ENCODE measurements around the gene SMAD3. TPM values are rescaled to one million over a fixed set of nuclear protein-coding genes. Genes with fewer than 3 reads are reported as not detected.

The SMAD3 gene
- total RNA-seq, 2 experiments from 2014 or later = 35.1 to 39.2 TPM

GRCh38 chr15:67104510-67104909 lies 39.1 kb downstream of the SMAD3 start:
- Mint-ChIP-seq H3K4me1 (ENCODE audit: low read depth) (peaks cover 26% of the 10 kb centered on the region), H3K9me3 (no peaks in the 10 kb centered on the region), H3K27me3 (ENCODE audit: low read depth) (no peaks in the 10 kb centered on the region), H3K36me3 (ENCODE audit: low read depth) (no peaks in the 10 kb centered on the region), H3K27ac (no peak overlapping the region), H3K4me3 (no peak overlapping the region)
- CTCF ChIA-PET = interaction anchor here (1.3 to 1.4 kb wide), 3 partner anchors 12 to 34 kb away, joined by 3 to 4 read pairs (median 3); no protein-coding TSS in a partner anchor
- no peak for DNase-seq
- intact Hi-C loops (cut with micrococcal nuclease) = loop anchor here (10.0 kb wide), 1 partner anchor 660 kb away; no protein-coding TSS in a partner anchor

GRCh38 chr15:67105065-67105951 lies 39.9 kb downstream of the SMAD3 start:
- DNase-seq = no peak
- CTCF ChIA-PET = interaction anchor here (0.6 to 1.4 kb wide), 4 partner anchors 11 to 834 kb away, joined by 3 to 4 read pairs (median 3); no protein-coding TSS in a partner anchor
- no peaks in the 10 kb centered on the region for H3K36me3 Mint-ChIP-seq (ENCODE audit: low read depth)
- peaks cover 28% of the 10 kb centered on the region for H3K4me1 Mint-ChIP-seq (ENCODE audit: low read depth)
- intact Hi-C loops (cut with micrococcal nuclease) = loop anchor here (10.0 kb wide), 1 partner anchor 659 kb away; no protein-coding TSS in a partner anchor
- no peak overlapping the region for H3K27ac Mint-ChIP-seq
- no peak overlapping the region for H3K4me3 Mint-ChIP-seq
- H3K27me3 Mint-ChIP-seq (ENCODE audit: low read depth) = no peaks in the 10 kb centered on the region
- no peaks in the 10 kb centered on the region for H3K9me3 Mint-ChIP-seq

- no peaks in the 10 kb centered on the region for H3K36me3 Mint-ChIP-seq (ENCODE audit: low read depth)
- intact Hi-C loops (cut with micrococcal nuclease) = loop anchor here (10.0 kb wide), 1 partner anchor 659 kb away; no protein-coding TSS in a partner anchor
- no peaks in the 10 kb centered on the region for H3K27me3 Mint-ChIP-seq (ENCODE audit: low read depth)
- DNase-seq = no peak
- no peak overlapping the region for H3K4me3 Mint-ChIP-seq
- CTCF ChIA-PET = interaction anchor here (1.3 kb wide), 2 partner anchors 10 to 24 kb away, joined by 3 to 4 read pairs; no protein-coding TSS in a partner anchor
- peaks cover 36% of the 10 kb centered on the region for H3K4me1 Mint-ChIP-seq (ENCODE audit: low read depth)
- H3K27ac Mint-ChIP-seq = peak overlapping the region; percentile 1
- H3K9me3 Mint-ChIP-seq = peaks cover 2% of the 10 kb centered on the region
These were observed 40.8 kb downstream of the SMAD3 start for GRCh38 chr15:67105991-67106763.

- H3K27me3 Mint-ChIP-seq (ENCODE audit: low read depth) = no peaks in the 10 kb centered on the region
- H3K4me1 Mint-ChIP-seq (ENCODE audit: low read depth) = peaks cover 37% of the 10 kb centered on the region
- CTCF ChIA-PET = interaction anchor here (0.7 kb wide), 1 partner anchor 397 kb away, joined by 3 read pairs; no protein-coding TSS in a partner anchor
- H3K27ac Mint-ChIP-seq = peak overlapping the region; percentile 1
- intact Hi-C loops (cut with micrococcal nuclease) = loop anchor here (10.0 kb wide), 1 partner anchor 658 kb away; no protein-coding TSS in a partner anchor
- peaks cover 6% of the 10 kb centered on the region for H3K9me3 Mint-ChIP-seq
- DNase-seq = no peak
- H3K4me3 Mint-ChIP-seq = no peak overlapping the region
- no peaks in the 10 kb centered on the region for H3K36me3 Mint-ChIP-seq (ENCODE audit: low read depth)
These were observed 41.3 kb downstream of the SMAD3 start for GRCh38 chr15:67106764-67107013.

GRCh38 chr15:67107014-67107812 lies 41.8 kb downstream of the SMAD3 start:
- peak overlapping the region; percentile 1 for H3K27ac Mint-ChIP-seq
- DNase-seq = no peak
- H3K27me3 Mint-ChIP-seq (ENCODE audit: low read depth) = no peaks in the 10 kb centered on the region
- no peaks in the 10 kb centered on the region for H3K36me3 Mint-ChIP-seq (ENCODE audit: low read depth)
- H3K4me1 Mint-ChIP-seq (ENCODE audit: low read depth) = peaks cover 37% of the 10 kb centered on the region
- CTCF ChIA-PET = interaction anchor here (0.7 kb wide), 1 partner anchor 398 kb away, joined by 3 read pairs; no protein-coding TSS in a partner anchor
- intact Hi-C loops (cut with micrococcal nuclease) = loop anchor here (10.0 kb wide), 1 partner anchor 658 kb away; no protein-coding TSS in a partner anchor
- H3K9me3 Mint-ChIP-seq = peaks cover 6% of the 10 kb centered on the region
- H3K4me3 Mint-ChIP-seq = no peak overlapping the region

- H3K27ac Mint-ChIP-seq = no peak overlapping the region
These were observed 42.9 kb downstream of the SMAD3 start for GRCh38 chr15:67108122-67108961.

GRCh38 chr15:67109141-67110034 lies 44.0 kb downstream of the SMAD3 start:
- CTCF ChIA-PET = no interaction called here
- Mint-ChIP-seq H3K27me3 (ENCODE audit: low read depth) (no peaks in the 10 kb centered on the region), H3K4me1 (ENCODE audit: low read depth) (peaks cover 51% of the 10 kb centered on the region), H3K9me3 (peaks cover 6% of the 10 kb centered on the region), H3K27ac (no peak overlapping the region), H3K36me3 (ENCODE audit: low read depth) (peaks cover 1% of the 10 kb centered on the region), H3K4me3 (no peak overlapping the region)
- intact Hi-C loops (cut with micrococcal nuclease) = loop anchor here (10.0 kb wide), 1 partner anchor 655 kb away; no protein-coding TSS in a partner anchor
- DNase-seq = no peak

More at GRCh38 chr15:67108122-67108961, 42.9 kb downstream of the SMAD3 start:
- Mint-ChIP-seq H3K4me1 (ENCODE audit: low read depth) (peaks cover 41% of the 10 kb centered on the region), H3K27me3 (ENCODE audit: low read depth) (no peaks in the 10 kb centered on the region), H3K4me3 (no peak overlapping the region), H3K36me3 (ENCODE audit: low read depth) (no peaks in the 10 kb centered on the region), H3K9me3 (peaks cover 6% of the 10 kb centered on the region)
- CTCF ChIA-PET = no interaction called here
- DNase-seq = no peak
- intact Hi-C loops (cut with micrococcal nuclease) = loop anchor here (10.0 kb wide), 1 partner anchor 656 kb away; no protein-coding TSS in a partner anchor

GRCh38 chr15:67110361-67110781 lies 45.0 kb downstream of the SMAD3 start:
- H3K4me1 Mint-ChIP-seq (ENCODE audit: low read depth) = peaks cover 61% of the 10 kb centered on the region
- H3K36me3 Mint-ChIP-seq (ENCODE audit: low read depth) = peaks cover 2% of the 10 kb centered on the region
- intact Hi-C loops (cut with micrococcal nuclease) = no loop called here
- DNase-seq = no peak
- no peak overlapping the region for H3K4me3 Mint-ChIP-seq
- CTCF ChIA-PET = interaction anchor here (0.6 to 1.5 kb wide), 2 partner anchors 41 to 168 kb away, joined by 3 read pairs; no protein-coding TSS in a partner anchor
- peaks cover 6% of the 10 kb centered on the region for H3K9me3 Mint-ChIP-seq
- H3K27ac Mint-ChIP-seq = no peak overlapping the region
- no peaks in the 10 kb centered on the region for H3K27me3 Mint-ChIP-seq (ENCODE audit: low read depth)

GRCh38 chr15:67110958-67111864 lies 45.8 kb downstream of the SMAD3 start:
- peak; percentile 59 for DNase-seq
- Mint-ChIP-seq H3K27ac (peak overlapping the region; percentile 66), H3K9me3 (peaks cover 6% of the 10 kb centered on the region), H3K36me3 (ENCODE audit: low read depth) (peaks cover 3% of the 10 kb centered on the region), H3K4me1 (ENCODE audit: low read depth) (peaks cover 70% of the 10 kb centered on the region), H3K27me3 (ENCODE audit: low read depth) (no peaks in the 10 kb centered on the region), H3K4me3 (no peak overlapping the region)
- CTCF ChIA-PET = interaction anchor here (0.6 to 1.5 kb wide), 2 partner anchors 42 to 167 kb away, joined by 3 read pairs; no protein-coding TSS in a partner anchor
- intact Hi-C loops (cut with micrococcal nuclease) = no loop called here
